MM.1S (cell line): ENCODE results near the gene NPAT.

Experiments used
- DNase-seq: peaks from one replicate; pipeline ENCODE4 v3.0.0-alpha.2; 2015
- H2AFZ ChIP-seq: fragments of 300-600 bp; sonication (generic); 2 replicates; pipeline ENCODE4 v1.6.0; 2016; ENCODE audit warnings: antibody characterized with exemption, low read length
- H3F3A ChIP-seq: fragments of 300-600 bp; sonication (generic); 2 replicates; pipeline ENCODE4 v1.6.1; 2016; ENCODE audit warnings: mild to moderate bottlenecking, antibody characterized with exemption, low read length, moderate library complexity, mixed read lengths; ENCODE audit not compliant: insufficient read depth
- H3K27ac ChIP-seq: fragments of 300-600 bp; sonication (generic); 2 replicates; pipeline ENCODE4 v1.5.1; 2016; ENCODE audit warnings: mild to moderate bottlenecking, low read length
- H3K27me3 ChIP-seq: fragments of 300-600 bp; sonication (generic); replicated peaks from 2 replicates; pipeline ENCODE4 v1.6.0; 2016; ENCODE audit warnings: low read length; ENCODE audit not compliant: insufficient read depth
- H3K36me3 ChIP-seq: fragments of 300-600 bp; sonication (generic); replicated peaks from 2 replicates; pipeline ENCODE4 v1.6.1; 2016; ENCODE audit warnings: mild to moderate bottlenecking, low read length, mixed read lengths; ENCODE audit not compliant: insufficient read depth
- H3K4me1 ChIP-seq: fragments of 300-600 bp; sonication (generic); 2 replicates; pipeline ENCODE4 v1.6.1; 2016; ENCODE audit warnings: low read length, mixed read lengths
- H3K4me2 ChIP-seq: fragments of 300-600 bp; sonication (generic); 2 replicates; pipeline ENCODE4 v1.6.0; 2016; ENCODE audit warnings: low read depth, low read length
- H3K4me3 ChIP-seq: fragments of 300-600 bp; sonication (generic); 2 replicates; pipeline ENCODE4 v1.5.1; 2016; ENCODE audit warnings: low read length, mixed read lengths
- H3K79me2 ChIP-seq: fragments of 300-600 bp; sonication (generic); 2 replicates; pipeline ENCODE4 v1.6.1; 2016; ENCODE audit warnings: mixed run types, low read length, mixed read lengths
- H3K9ac ChIP-seq: fragments of 300-600 bp; sonication (generic); 2 replicates; pipeline ENCODE4 v1.6.1; 2016; ENCODE audit warnings: low read length, mixed read lengths
- H3K9me2 ChIP-seq: fragments of 300-600 bp; sonication (generic); replicated peaks from 2 replicates; pipeline ENCODE4 v1.6.1; 2016; ENCODE audit warnings: mild to moderate bottlenecking, low read length, mixed read lengths; ENCODE audit not compliant: insufficient read depth
- H3K9me3 ChIP-seq: fragments of 300-600 bp; sonication (generic); replicated peaks from 2 replicates; pipeline ENCODE4 v1.6.1; 2016; ENCODE audit warnings: mild to moderate bottlenecking, low read length, mixed read lengths; ENCODE audit not compliant: insufficient read depth
- H4K20me1 ChIP-seq: fragments of 300-600 bp; sonication (generic); 2 replicates; pipeline ENCODE4 v1.6.1; 2016; ENCODE audit warnings: mild to moderate bottlenecking, low read length, moderate library complexity, mixed read lengths; ENCODE audit not compliant: insufficient read depth
- CTCF ChIP-seq: fragments of 300-600 bp; sonication (generic); IDR thresholded peaks from 2 replicates; pipeline ENCODE4 v1.5.1; 2016; ENCODE audit warnings: antibody characterized with exemption, low read length, mixed read lengths
- EZH2 ChIP-seq: fragments of 300-600 bp; sonication (generic); optimal IDR thresholded peaks from 2 replicates; pipeline ENCODE3; 2017; ENCODE audit warnings: low read depth, mild to moderate bottlenecking, antibody characterized with exemption, low read length, mixed read lengths
- EZH2phosphoT487 ChIP-seq: fragments of 300-600 bp; sonication (generic); IDR thresholded peaks from 2 replicates; pipeline ENCODE4 v1.6.1; 2018; ENCODE audit warnings: antibody characterized with exemption, low read length

Gene NPAT

DNA sequence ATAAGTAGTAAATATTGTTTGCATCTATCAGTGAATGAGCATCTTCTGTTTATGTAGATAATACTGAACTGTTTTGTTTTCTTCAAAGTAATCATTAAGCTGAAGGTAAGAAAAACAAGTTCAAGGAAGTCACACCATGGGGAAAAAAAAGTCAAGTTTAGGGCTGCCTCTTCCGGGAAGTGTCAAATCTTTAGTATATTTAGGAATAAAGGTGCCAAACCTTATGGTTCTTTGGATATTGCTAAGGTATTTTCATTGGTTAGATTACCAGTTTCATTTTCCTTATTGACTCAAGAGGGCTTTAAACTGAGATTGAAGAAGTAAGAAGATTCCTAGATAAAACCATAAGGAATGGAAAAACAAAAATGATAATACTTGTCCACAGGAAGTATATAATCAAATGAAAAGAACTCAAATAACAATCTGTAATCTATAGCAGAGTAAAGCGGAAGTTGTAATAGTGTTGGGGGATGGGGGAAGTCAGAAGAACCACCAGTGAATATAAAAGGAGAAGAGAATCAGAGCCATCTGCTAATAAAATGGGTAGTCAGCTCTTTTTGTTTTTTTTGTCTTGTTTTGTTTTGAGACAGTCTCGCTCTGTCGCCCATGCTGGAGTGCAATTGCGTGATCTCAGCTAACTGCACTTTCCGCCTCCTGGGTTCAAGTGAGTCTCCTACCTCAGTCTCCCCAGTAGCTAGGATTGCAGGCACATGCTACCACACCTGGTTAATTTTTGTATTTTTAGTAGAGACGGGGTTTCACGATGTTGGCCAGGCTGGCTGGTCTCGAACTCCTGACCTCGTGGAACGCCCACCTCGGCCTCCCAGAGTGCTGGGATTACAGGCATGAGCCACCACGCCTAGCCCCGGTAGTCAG lies 2.7 kb upstream of the NPAT start:
- no peaks in the 10 kb centered on the region for H3K27me3 ChIP-seq
- peak overlapping the region; percentile 76 for H3K4me3 ChIP-seq
- H4K20me1 ChIP-seq = peaks cover 6% of the 10 kb centered on the region; the same call in 1 of the 2 replicates
- peak overlapping the region; percentile 92; the same call in 1 of the 2 replicates for H3K27ac ChIP-seq
- H3K79me2 ChIP-seq = peaks cover 54% of the 10 kb centered on the region
- H3K9ac ChIP-seq = 0 out of 2 replicates have a peak overlapping the region, but pooled peaks have one; percentile 75
- peaks cover 29% of the 10 kb centered on the region for H3F3A ChIP-seq
- no peaks in the 10 kb centered on the region for H3K9me3 ChIP-seq
- TF ChIP-seq EZH2phosphoT487 (no peak), EZH2 (no peak), CTCF (no peak)
- peaks cover 3% of the 10 kb centered on the region; the same call in 1 of the 2 replicates for H3K36me3 ChIP-seq
- H3K4me2 ChIP-seq = peak overlapping the region; percentile 89
- DNase-seq = no peak
- no peaks in the 10 kb centered on the region for H3K9me2 ChIP-seq
- no peak overlapping the region for H2AFZ ChIP-seq
- H3K4me1 ChIP-seq = peaks cover 19% of the 10 kb centered on the region

GRCh38 chr11:108224366-108224765 lies 1.9 kb upstream of the NPAT start:
- Histone ChIP-seq H3F3A (peaks cover 29% of the 10 kb centered on the region), H3K9me3 (no peaks in the 10 kb centered on the region), H3K79me2 (peaks cover 61% of the 10 kb centered on the region), H3K27me3 (no peaks in the 10 kb centered on the region), H3K27ac (peak overlapping the region; percentile 92; the same call in 1 of the 2 replicates), H3K36me3 (peaks cover 3% of the 10 kb centered on the region; the same call in 1 of the 2 replicates), H3K4me1 (peaks cover 21% of the 10 kb centered on the region), H3K4me2 (peak overlapping the region; percentile 89), H3K9me2 (no peaks in the 10 kb centered on the region), H4K20me1 (peaks cover 6% of the 10 kb centered on the region; the same call in 1 of the 2 replicates), H3K9ac (peak overlapping the region; percentile 75; the same call in 1 of the 2 replicates), H2AFZ (no peak overlapping the region), H3K4me3 (peak overlapping the region; percentile 76)
- TF ChIP-seq CTCF = no peak
- TF ChIP-seq EZH2phosphoT487 = no peak
- no peak for TF ChIP-seq EZH2
- DNase-seq = no peak

- H3K79me2 ChIP-seq = peaks cover 70% of the 10 kb centered on the region
These were observed 1.1 kb upstream of the NPAT start for GRCh38 chr11:108223348-108224149.

More at GRCh38 chr11:108223348-108224149, 1.1 kb upstream of the NPAT start:
- DNase-seq = peak; percentile 38
- H4K20me1 ChIP-seq = peaks cover 6% of the 10 kb centered on the region; the same call in 1 of the 2 replicates
- H2AFZ ChIP-seq = peak overlapping the region; percentile 82
- no peaks in the 10 kb centered on the region for H3K9me2 ChIP-seq
- peak overlapping the region; percentile 92 for H3K27ac ChIP-seq
- peak overlapping the region; percentile 89 for H3K4me2 ChIP-seq
- H3K4me1 ChIP-seq = peaks cover 21% of the 10 kb centered on the region
- H3K36me3 ChIP-seq = peaks cover 2% of the 10 kb centered on the region; the same call in 1 of the 2 replicates
- peak overlapping the region; percentile 76 for H3K4me3 ChIP-seq
- H3F3A ChIP-seq = peaks cover 29% of the 10 kb centered on the region
- peak overlapping the region; percentile 75 for H3K9ac ChIP-seq
- H3K9me3 ChIP-seq = no peaks in the 10 kb centered on the region
- TF ChIP-seq CTCF (no peak), EZH2 (no peak), EZH2phosphoT487 (no peak)
- H3K27me3 ChIP-seq = no peaks in the 10 kb centered on the region
